Kidney epithelial cell (primary cell): ENCODE measurements around the gene FAM131C. TPM values are rescaled to one million over a fixed set of nuclear protein-coding genes. Genes with fewer than 3 reads are reported as not detected.
"Not testable (repeated sequence)": the region's sequence is repeated elsewhere in the genome, so short reads cannot be mapped to it uniquely, and the experiment has no call there.

Experiments used
- DNase-seq: peaks from one replicate; pipeline ENCODE4 v3.0.0-alpha.2; 2010; ENCODE audit warnings: low read depth
- H3K27me3 ChIP-seq: 2 replicates; pipeline ENCODE4 v1.6.0; 2011; ENCODE audit warnings: low read length; ENCODE audit not compliant: control insufficient read depth, insufficient read depth
- H3K36me3 ChIP-seq: 2 replicates; pipeline ENCODE4 v1.5.1; 2011; ENCODE audit warnings: low read length; ENCODE audit not compliant: control insufficient read depth, insufficient read depth
- H3K4me3 ChIP-seq: 2 replicates; pipeline ENCODE4 v1.5.1; 2011; ENCODE audit warnings: low read depth, mild to moderate bottlenecking, control low read depth, low read length
- CTCF ChIP-seq: IDR thresholded peaks from 2 replicates; pipeline ENCODE4 v1.5.1; 2011; ENCODE audit warnings: mild to moderate bottlenecking, moderate library complexity, low read length, control low read depth, inconsistent platforms; ENCODE audit not compliant: insufficient read depth, poor library complexity, severe bottlenecking
- total RNA-seq: library from RNA; depleted of rRNA; stranded (reverse); fragments of >200 nt; gene quantifications from 2 replicates; pipeline ENCODE4 v1.2.3, GENCODE V29; 2015

Gene FAM131C
- total RNA-seq, 1 donor from 2014 or later, result 0.46 TPM

GRCh38 chr1:16048573-16049189 is 24.8 kb downstream of the FAM131C start:
- Histone ChIP-seq H3K4me3 (peak overlapping the region; percentile 17), H3K36me3 (no peaks in the 10 kb centered on the region), H3K27me3 (peaks cover 6% of the 10 kb centered on the region)
- DNase-seq, result no peak
- peak; percentile 26 for TF ChIP-seq CTCF

GRCh38 chr1:16047791-16048475 is 25.5 kb downstream of the FAM131C start:
- DNase-seq, result no peak
- Histone ChIP-seq H3K27me3 (peaks cover 10% of the 10 kb centered on the region), H3K4me3 (no peak overlapping the region), H3K36me3 (no peaks in the 10 kb centered on the region)
- TF ChIP-seq CTCF, result no peak

- no peak for TF ChIP-seq CTCF
- no peak for DNase-seq
Observed at GRCh38 chr1:16046842-16047241, 26.6 kb downstream of the FAM131C start.

GRCh38 chr1:16043950-16044349 is 29.5 kb downstream of the FAM131C start:
- no peaks in the 10 kb centered on the region for H3K36me3 ChIP-seq
- no peak overlapping the region for H3K4me3 ChIP-seq
- peaks cover 28% of the 10 kb centered on the region for H3K27me3 ChIP-seq
- no peak for DNase-seq
- no peak for TF ChIP-seq CTCF

More at GRCh38 chr1:16046842-16047241, 26.6 kb downstream of the FAM131C start:
- Histone ChIP-seq H3K36me3 (no peaks in the 10 kb centered on the region), H3K4me3 (no peak overlapping the region), H3K27me3 (peaks cover 18% of the 10 kb centered on the region)

- no peak for TF ChIP-seq CTCF
- H3K4me3 ChIP-seq, result no peak within 1 kb of the TSS
- DNase-seq, result no peak
- peaks cover 28% of the 10 kb centered on the region for H3K27me3 ChIP-seq
- no peaks in the 10 kb centered on the region for H3K36me3 ChIP-seq
Observed at GRCh38 chr1:16043521-16043920, 29.9 kb downstream of the FAM131C start, which contains the start of gene CLCNKB. TSS of gene CLCNKB (plus strand) at chr1:16043782. CDS start at chr1:16044493, 711 bp downstream.

DNA sequence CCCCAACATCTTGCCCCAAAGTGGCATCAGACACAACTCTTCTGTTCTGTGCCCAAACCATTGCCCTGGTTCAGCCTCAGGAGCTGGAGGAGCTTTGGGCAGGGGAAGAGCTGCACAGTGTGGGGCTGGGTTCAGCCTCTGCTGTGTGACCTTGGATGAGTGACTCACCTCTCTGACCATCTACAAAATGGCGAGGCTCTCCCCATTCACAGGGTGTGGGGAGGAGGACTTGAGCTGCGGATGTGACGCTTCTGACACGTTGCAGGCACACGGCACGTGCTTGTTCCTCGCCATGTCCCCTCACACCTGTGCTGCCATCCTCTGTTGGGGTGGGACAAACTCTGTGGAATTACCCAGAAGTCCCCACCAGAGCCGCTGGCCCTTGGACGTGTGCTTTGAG is 30.8 kb downstream of the FAM131C start:
- not testable (repeated sequence) for H3K36me3 ChIP-seq, H3K4me3 ChIP-seq, DNase-seq
- H3K27me3 ChIP-seq, result peaks cover 33% of the 10 kb centered on the region
